ENCODE measurements around the gene PTDSS2.
A peak's percentile ranks its signal among the peaks of the same experiment; 100 is the strongest.
"Not testable (repeated sequence)": the region's sequence is repeated elsewhere in the genome, so short reads cannot be mapped to it uniquely, and the experiment has no call there.

PTDSS2 gene

DNA sequence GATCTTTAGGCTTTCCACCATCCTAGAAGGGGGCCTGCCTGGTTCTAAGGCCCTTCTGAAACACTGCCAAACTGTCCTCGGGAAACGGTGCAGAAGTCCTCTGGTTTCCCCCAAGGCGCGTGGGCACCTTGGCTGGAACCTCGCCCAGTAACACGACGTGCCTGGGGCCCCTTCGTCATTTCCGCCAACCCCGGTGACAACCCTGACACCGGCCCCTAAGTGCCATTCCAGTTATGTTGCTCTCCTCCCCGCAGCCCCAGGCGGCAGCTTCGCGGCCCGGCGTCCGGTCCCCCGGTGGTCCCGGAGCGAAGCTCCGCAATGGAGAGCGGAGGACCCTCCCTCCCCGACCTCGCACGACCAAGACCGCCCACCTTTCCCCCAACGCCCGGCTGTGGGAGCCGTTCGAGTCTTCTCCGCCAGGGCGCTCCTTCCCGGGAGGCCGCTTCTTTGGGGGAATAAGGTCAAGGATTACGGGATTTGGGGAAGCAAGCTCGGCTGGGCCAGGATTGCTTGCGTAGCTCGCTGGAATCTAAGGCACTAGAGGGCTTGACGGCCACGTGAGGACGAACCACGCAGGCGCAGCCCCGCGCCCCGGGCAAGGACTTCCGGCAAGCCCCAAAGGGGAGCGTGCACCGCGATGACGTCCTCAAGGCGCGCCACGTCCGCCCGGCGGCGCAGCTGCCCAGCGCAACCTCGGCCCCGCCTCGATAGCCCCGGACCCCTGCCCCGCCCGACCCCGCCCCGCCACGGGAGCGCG is 56.3 kb downstream of the PTDSS2 start:
- peak; percentile 98 for DNase-seq (ENCODE audit: low spot score)

DNA sequence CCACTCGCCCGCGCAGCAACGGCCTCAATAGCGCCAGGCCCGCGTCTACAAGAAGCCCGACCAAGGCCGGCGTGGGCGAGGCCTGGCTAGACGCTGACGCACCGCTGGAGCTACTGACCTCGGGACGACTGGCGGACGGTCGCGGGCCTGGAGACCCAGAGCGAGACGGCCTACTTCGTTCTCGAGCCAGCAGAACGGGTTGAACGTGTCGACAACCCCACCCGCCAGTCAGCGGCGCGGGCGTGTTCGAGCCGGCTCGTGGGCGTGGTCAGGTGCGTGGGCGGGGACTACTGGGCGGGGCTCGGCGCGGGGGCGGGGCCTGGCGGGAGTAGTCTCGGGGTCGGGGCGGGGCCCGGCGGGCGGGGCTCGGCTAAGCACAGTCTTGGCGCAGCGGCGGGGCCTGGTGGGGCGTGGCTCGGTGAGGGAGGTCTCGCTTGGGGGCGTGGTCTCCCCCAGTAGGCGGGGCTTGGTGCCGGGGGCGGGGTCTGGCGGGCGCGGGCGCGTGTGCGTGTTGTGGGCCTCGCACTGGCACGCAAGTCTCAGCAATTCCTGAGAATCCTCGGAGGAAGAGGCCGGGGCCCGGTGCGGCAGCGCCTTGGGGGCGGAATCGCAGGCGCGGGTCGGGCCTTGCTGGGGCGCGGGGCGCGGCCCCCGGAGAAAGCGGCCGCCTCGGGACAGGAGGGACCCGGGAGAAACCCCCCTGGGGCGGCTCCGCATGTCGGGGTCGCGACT is 57.1 kb downstream of the PTDSS2 start, which contains the start of gene RNH1:
TSS of gene RNH1 (minus strand) at position 248 of the 732 bp plus-strand sequence. CDS start 5,080 bp downstream, outside the sequence.
- peak; percentile 99 for DNase-seq (ENCODE audit: low spot score)

DNA sequence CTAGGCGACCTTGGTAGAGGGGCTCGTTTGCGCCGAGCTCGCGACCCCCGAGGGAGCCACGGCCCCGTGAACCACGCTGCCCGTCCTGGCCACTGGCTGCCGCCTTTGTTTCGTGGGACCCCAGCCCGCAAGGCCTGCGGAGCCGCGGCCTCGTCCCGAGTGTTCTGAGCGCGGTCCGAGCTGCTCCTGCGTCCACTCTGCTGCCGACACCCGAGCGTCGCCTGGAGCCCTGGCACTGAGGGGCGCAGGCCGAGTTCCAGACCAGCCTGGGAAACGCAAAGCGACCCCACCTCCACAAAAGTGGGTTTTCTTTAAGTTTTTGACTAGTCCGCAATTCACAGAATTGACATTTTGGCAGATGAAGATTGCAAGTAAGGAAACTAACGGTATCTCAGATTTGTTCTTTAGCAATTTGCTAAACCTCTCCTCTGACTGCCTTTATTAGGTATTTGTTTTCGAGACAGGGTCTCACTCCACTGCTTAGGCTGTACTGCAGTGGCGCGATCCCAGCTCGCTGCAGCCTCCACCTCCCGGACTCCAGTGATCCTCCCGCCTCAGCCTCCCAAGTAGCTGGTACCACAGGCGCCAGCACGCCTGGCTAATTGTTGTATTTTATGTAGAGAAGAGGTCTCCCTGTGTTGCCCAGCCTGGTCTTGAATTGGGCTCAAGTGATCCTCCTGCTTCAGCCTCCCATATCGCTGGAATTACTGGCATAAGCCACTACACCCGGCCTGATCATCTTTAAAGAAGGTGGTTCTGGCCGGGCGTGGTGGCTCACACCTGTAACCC is 57.8 kb downstream of the PTDSS2 start:
- no peak for DNase-seq (ENCODE audit: low spot score)

DNA sequence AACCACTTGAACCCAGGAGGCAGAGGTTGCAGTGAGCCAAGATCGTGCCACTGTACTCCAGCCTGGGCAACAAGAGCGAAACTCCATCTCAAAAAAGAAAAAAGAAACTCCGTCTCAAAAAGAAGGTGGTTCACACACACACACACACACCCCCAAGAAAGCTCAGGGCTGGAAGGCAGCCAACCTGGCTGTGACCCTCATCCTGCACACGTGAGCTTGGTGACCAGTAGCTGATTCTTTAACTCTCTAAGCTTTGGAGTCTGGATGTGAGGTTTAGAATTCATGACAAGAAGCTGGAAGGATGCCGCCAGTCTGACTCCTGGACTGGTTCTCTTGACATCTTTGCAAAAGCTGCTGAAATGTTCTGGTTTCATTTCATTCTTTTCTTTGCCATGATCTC is 58.9 kb downstream of the PTDSS2 start:
- DNase-seq (ENCODE audit: low spot score): no peak

DNA sequence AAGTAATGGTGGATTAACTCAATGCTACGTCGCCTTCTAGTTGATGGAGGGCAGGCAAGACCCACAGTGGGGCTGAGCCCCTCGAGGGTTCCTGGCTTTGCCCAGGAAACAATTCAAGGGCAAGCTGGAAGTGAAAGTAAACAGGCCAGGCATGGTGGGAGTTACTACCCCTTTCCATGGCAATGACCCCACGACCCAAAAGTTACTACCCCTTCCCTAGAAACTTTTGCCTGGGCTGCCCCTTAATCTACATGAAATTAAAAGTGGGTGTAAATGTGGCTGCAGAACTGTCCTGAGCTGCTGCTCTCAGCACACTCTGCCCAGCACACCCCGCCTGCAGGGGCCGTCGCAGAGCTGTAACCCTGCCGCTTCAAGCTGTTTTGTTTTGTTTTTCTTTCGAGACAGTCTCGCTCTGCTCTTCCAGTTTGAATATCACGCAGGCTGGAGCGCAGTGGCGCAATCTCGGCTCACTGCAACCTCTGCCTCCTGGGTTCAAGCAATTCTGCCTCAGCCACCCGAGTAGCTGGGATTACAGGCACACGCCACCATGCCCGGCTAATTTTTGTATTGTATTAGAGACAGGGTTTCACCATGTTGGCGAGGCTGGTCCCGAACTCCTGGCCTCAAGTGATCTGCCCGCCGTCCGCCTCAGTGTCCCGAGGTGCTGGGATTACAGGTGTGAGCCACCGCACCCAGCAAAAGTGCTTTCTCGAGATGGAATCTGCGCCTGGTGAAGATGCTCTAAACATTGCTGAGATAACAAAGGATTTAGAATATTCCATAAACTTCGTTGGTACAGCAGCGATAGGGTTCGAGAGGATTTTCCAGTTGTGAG is 62.9 kb downstream of the PTDSS2 start:
- DNase-seq (ENCODE audit: low spot score): no peak

DNA sequence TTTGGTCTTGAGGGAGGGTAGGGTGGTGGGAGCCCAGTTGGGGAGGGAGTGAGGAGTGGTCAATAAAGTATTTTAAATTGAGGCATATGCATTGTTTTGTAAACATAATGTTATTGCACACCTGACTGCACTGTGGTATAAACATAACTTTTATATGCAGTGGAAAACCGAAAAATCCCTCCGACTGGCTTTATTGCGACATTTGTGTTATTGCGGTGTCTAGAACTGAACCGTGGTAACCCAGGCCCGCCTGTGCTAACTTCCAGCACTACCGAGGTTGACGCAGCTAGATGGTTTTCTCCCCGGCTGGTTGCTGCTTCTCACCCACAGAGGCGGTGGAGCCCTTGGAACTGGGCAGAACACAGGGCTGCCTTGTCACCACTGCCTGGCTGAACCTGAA is 64.5 kb downstream of the PTDSS2 start:
- DNase-seq (ENCODE audit: low spot score): no peak

DNA sequence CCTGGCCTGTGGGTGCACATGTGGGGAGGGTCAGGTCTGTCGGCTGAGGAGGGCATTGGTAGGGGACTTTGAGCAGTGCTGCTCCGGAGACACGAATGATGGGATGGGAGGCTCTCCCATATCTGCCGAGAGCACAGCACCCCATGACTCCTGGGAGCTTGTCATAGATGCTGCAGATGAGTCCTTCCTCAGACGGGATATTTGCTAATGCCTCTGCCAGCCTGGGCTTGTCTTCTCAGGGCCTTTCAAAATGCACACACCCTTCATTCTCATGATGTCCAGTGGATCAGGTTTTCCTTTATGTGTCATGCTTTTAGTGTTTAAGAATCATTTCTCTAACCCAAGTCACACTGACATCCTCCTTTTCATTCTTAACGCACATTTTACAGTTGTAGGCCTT is 65.1 kb downstream of the PTDSS2 start:
- no peak for DNase-seq (ENCODE audit: low spot score)

DNA sequence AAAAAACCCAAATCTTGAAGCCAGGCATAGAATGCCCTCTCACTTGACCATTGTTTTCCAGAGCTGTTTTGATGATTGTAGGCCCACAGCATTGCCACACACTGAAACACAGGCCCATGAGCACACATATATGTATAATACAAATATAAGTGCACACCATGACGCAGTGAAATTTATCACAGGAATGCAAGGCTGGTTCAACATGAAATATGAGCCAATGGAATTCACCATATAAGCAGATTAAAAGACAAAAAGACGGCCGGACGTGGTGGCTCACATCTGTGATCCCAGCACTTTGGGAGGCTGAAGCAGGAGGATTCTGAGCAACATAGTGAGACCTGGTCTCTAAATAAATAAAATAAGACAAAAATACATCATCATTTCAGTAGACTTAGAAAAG is 66.3 kb downstream of the PTDSS2 start:
- no peak for DNase-seq (ENCODE audit: low spot score)

DNA sequence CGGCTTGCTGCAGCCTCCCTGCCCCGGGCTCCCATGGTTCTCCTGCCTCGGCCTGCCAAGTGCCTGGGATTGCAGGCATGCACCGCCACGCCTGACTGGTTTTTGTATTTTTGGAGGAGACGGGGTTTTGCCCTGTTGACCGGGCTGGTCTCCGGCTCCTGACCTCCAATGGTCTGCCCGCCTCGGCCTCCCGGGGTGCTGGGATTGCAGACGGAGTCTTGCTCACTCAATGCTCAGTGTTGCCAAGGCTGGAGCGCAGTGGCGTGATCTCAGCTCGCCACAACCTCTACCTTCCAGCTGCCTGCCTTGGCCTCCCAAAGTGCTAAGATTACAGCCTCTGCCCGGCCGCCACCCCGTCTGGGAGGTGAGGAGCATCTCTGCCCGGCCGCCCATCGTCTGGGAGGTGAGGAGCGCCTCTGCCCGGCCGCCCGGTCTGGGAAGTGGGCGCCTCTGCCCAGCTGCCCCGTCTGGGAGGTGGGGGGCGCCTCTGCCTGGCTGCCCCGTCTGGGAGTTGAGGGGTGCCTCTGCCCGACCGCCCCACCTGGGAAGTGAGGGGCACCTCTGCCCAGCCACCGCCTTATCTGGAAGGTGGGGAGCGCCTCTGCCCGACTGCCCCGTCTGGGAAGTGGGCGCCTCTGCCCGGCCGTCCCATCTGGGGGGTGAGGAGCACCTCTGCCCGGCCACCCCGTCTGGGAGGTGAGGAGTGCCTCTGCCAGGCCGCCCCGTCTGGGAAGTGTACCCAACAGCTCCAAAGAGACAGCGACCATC is 67.0 kb downstream of the PTDSS2 start:
- DNase-seq (ENCODE audit: low spot score): not testable (repeated sequence)

DNA sequence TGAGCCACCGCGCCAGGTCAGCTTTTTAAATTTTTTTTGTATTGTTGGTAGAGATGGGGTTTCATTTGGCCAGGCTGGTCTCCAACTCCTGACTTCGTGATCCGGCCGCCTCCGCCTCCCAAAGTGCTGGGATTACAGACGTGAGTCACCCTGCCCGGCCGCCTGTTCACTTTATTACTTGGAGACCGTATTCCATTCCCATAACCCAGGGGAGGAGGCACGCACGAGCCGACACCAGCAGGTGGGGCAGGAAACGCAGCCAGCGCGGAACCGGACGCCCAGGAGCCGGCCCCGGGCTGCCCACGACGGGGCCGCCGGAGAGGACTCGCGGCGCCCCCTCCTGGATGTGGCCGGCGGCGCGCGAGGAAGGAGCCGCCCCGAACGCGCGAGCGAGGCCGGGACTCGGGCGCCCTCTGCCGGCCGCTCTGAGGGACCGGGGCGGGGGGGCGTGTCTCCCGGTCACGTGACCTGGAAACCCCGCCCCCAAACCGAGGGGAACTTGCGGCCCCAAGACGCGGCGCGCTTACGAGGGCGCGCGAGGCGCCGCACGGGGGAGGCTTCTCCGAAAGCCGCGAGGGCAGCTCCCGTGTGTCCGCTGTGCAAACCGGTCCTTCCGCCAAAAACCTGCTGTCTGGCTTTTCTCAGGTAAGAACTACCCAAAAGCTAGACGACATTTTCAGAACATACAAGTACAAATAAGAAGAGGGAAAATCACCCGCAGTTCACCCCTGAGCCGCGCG is 68.6 kb downstream of the PTDSS2 start:
- peak; percentile 95 for DNase-seq (ENCODE audit: low spot score)

DNA sequence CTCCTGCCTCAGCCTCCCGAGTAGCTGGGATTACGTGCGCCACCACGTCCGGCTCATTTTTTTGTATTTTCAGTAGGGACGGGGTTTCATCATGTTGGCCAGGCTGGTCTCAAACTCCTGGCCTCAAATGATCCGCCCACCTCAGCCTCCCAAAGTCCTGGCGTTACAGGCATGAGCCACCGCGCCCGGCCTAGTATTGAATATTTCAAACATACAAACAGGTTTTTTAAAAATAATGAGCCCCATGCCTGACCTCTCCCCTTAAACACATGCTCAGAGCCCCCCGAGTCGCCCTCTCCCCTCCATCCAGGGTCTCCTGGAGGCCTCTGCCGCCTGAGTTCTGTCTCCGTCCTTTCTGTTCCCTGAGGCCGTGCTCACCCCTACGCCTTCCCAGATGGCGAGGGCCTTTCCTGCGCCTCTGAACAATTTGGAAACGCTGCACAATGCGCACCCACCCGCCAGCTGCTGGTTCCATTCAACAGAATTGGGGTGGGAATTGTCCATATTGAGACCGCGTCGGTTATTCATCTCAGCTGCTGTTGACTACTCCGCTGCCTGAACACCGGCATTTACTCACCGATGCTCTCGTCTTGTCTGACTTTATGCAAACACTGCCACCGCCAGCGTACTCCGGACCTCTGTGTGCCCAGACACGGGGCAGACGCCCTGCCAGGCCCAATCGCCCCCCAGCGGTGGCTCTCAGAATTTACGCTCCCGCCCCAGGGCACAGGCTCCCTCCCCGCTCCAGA is 70.5 kb downstream of the PTDSS2 start:
- DNase-seq (ENCODE audit: low spot score): no peak

DNA sequence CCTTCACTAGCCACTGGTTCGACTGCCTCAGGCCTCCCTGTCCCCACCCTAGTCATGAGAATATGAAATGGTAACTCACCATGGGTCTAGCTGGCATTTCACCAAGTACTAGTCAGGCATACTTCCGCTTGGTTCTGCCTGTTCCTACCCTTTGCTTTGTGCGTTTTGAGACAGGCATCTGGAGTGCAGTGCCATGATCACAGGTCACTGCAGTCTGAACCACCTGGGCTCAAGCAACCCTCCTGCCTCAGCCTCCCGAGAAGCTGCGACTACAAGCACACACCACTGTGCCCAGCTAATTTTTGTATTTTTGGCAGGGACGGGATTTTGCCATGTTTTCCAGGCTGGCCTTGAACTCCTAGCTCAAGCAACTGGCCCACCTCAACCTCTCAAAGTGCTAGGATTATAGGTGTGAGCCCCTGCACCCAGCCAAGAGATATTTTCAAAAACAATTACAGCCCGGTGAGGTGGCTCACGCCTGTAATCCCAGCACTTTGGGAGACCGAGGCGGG is 71.2 kb downstream of the PTDSS2 start:
- no peak for DNase-seq (ENCODE audit: low spot score)

DNA sequence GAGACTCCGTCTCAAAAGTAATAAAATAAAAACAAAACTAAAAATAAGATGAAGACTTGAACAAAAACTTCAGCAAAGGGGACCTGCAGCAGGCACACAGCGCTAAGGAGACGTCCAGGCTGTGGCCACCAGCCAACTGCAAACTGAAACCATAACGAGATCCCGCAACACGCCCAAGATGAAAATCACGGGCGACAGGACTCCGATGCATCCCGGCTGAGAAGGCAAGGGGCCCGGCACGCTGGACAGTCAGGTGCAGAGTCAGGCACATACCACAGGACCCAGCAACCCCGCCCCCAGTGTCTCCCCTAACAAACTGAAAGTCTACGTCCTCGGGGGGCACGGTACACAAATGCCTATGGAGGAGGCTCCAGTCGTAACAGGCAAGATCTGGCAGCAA is 76.1 kb downstream of the PTDSS2 start:
- no peak for DNase-seq (ENCODE audit: low spot score)

DNA sequence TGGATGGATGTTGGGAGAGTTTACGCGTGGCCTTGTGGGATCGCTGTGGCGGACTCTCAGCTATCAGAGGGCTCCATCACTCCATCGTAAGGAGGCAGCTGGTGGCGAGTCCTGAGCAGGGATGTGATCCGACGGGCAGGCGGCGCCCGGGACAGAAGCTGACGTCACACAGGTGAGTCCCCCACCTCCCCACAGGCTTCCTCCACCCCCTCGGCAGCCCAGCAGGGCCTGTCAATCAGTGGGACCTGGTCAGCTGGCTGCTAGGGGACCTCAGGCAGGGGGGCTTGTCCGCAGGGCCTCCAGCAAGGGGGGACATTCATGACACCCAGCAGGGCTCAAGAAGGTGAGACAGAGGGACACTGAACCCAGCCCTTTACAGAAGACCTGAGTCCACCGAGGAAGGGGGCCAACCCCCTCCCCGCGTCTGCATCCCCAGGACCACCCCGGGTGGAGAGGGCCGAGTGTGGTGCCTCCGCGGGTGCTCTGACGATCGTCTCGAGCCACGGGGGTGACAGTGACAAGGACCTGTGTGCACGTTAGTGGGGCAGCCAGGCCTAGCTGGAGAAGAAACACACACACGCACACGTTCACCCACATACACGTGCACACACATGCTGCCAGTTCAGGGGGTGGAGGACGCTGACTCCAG is 78.2 kb downstream of the PTDSS2 start:
- DNase-seq (ENCODE audit: low spot score): no peak

DNA sequence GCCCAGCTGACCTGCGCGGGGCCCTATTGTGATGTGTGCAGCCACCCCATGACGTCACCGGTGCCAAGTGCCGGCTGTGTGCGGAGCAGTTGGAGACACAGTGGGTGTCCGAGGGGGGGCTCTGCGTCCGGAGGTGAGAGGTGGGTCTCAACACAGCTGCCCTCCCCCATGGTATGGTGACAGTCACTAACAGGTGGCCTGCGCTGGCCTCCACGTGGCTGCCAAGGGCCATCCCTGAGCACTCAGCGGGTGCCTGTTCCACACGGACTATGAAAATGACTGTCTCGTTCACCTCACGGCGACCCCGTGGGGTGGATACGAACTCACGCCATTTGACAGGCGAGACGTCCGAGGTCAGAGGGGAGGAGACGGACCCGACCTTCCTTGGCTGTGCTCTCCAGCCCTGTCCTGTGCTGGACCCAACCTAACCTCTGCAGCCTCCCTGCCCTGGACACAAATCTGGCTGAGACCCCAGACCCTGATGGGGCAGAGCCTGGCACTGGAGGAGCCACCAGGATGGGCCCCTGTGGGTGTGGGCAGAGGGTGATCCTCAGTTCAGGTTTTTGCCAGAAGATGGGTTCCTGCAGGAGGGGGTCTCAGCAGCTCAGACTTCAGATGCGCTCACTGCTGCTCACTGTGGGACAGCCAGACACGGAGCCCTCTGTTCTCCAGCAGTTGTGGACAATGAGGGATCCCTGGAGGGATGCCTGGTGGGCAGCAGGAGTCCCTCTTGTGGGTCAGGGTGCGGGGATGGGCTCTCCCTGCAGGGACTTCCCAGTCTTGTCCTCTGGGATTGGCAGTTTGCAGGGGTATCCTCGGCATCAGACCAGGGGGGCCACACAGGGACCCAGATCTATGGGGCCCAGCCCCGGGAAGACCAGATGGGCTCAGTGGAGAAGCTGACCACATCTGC is 79.0 kb downstream of the PTDSS2 start:
- no peak for DNase-seq (ENCODE audit: low spot score)

DNA sequence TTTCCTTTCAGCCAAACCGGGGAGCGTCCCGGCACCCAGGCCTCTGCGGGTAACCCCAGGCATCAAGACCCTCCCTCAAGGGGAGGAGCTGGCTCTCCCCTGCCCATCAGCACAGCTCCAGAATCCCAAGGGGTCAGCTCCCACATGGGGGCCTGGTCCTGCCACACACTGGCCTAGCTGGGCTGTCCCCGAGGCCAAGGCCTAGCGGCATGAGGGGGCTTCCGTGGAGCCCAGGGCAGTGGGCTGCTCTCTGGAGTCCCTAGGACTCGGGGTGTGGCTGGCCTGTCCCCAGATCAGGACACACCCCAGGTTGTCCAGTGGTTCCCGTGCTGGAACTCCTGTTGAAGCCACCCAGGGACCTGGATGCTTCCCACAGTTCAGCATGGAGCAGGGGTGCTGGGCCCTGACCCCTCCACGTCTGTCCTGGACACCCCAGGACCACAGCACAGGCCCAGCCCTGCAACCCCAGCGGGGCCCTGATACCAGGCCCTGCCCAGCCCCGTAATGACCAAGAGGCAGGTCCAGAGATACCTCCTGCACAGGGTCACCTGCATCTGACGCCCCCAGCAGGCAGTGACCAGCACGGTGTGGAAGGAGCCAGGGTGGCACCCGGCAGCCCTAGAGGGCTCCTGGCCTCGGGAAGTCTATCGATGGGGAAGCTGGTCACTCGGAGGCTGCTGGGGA is 79.8 kb downstream of the PTDSS2 start:
- no peak for DNase-seq (ENCODE audit: low spot score)

All from D341Med (cell line).